EH (cell line): ENCODE results near the gene TMEM41B.
A peak's percentile ranks its signal among the peaks of the same experiment; 100 is the strongest.
"Not testable (repeated sequence)": the region's sequence is repeated elsewhere in the genome, so short reads cannot be mapped to it uniquely, and the experiment has no call there.

ENCODE experiments used
- DNase-seq: peaks from one replicate; pipeline ENCODE4 v3.0.0-alpha.2; 2015; ENCODE audit warnings: low read depth

The TMEM41B gene

GRCh38 chr11:9304178-9304577, 10.2 kb downstream of the TMEM41B start:
- DNase-seq, result no peak

- no peak for DNase-seq
Measured at GRCh38 chr11:9302448-9302847, 11.9 kb downstream of the TMEM41B start.

DNA sequence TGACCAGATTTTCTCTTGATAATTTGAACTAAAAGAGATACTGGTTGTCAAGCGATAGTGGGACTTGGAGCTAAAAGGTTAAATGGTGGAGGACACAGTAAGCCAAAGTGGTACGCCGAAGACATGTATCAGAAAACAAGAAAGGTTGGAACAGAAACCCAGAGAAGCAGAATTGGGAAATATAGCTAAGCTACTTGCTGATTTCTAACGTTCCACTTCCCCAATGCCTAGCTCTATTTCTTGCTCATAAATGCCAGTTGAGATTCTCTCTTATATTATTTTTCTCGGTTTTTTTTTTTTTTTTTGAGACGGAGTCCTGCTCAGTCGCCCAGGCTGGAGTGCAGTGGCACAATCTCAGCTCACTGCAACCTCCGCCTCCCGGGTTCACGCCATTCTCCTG, 12.7 kb downstream of the TMEM41B start:
- no peak for DNase-seq

- no peak for DNase-seq
Measured at GRCh38 chr11:9293646-9294045, 20.7 kb downstream of the TMEM41B start.

DNA sequence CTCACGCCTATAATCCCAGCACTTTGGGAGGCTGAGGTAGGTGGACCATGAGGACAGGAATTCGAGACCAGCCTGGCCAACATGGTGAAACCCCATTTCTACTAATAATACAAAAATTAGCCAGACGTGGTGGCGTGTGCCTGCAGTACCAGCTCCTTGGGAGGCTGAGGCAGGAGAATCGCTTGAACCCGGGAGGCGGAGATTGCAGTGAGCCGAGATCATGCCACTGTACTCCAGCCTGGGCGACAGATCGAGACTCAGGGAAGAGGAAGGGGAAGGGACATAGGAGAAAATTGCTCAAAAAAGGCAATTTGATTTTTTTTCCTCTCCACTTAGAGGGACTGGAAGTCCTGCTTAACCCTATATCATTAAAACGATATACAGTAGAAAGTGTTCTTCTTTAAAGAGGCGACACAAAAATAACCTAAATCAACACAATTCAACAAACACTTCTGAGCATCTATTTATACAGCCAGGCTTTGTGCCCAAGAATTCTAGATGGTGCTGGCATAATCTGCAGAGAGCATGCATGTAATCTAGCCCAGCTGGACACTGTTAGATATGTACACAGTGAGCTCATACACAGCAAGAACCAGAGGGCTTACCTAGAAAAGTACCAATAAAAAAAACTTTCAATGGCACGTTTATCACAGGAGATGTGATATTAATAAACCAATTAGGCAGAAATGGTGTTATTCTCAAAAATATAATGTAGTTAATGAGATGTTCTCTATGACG, 28.4 kb downstream of the TMEM41B start:
- no peak for DNase-seq

- peak; percentile 73 for DNase-seq
Measured at GRCh38 chr11:9280655-9281301, 33.6 kb downstream of the TMEM41B start.

DNA sequence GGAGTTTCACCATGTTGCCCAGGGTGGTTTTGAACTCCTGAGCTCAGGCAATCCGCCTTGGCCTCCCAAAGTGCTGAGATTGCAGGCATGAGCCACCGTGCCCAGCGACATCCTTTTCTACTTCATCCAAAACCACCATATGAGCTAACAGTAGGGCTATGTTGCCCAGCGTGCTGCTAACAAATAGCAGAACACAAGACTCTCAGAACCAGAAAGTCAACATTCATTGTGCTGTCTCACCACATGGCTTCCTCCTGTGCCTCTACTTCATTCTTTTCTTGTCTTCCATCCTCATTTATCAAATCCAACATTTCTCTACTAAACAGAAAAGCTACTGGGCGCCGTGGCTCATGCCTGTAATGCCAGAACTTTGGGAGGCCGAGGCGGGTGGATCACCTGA, 37.2 kb downstream of the TMEM41B start:
- no peak for DNase-seq

DNA sequence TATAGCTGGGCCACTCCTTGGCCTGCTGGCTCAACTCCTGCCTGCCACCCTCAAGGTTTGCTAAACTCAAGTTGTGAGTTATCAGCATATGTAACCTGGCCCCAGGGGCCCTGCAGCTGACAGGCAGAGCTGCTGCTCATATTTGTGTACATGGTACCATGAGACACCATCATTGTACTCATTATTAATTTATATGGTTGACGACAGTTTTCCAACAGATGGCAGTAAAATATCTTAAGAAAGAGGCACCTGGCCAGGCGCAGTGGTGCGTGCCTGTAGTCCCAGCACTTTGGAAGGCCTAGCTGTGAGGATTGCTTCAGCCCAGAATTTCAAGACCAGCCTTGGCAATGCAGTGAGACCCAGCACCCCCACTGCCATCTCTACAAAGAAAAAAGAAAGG, 37.8 kb downstream of the TMEM41B start:
- DNase-seq, result no peak

DNA sequence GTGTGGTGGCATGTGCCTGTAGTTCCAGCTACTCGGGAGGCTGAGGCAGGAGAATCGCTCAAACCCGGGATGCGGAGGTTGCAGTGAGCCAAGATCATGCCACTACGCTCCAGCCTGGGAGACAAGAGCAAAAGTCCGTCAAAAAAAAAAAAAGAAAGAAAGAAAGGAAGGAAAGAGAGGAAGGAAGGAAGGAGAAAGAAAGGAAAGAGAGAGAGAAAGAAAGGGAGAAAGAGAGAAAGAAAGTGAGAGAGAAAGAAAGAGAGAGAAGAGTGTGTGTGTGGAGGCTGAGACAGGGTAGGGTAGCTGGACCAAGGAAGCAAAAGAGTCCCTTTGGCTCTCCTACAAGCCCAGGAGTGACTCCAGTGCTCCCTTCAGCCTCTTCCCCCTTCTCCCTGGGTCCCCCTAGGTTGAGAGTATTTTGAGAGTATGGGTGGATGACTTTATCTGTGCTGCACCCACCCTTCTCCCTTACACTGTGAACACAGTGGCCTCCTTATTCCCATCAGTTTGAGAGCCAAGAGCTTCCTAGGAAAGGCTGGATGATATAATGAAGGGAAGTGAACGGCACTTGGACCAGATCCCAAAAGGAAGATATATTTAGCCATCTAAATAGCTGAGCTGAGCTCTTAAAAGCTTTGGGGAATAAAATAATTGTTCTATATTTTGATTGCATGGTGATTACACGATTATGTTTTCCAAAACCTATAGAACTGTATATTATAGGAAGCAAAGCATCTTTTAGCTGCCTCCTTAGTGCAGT, 39.7 kb downstream of the TMEM41B start:
- peak; percentile 62 for DNase-seq

- DNase-seq, result peak; percentile 39
Measured at GRCh38 chr11:9273376-9274336, 40.7 kb downstream of the TMEM41B start.

- DNase-seq, result peak; percentile 48
Measured at GRCh38 chr11:9269492-9270013, 44.8 kb downstream of the TMEM41B start.

GRCh38 chr11:9267680-9268079, 46.7 kb downstream of the TMEM41B start:
- no peak for DNase-seq

DNA sequence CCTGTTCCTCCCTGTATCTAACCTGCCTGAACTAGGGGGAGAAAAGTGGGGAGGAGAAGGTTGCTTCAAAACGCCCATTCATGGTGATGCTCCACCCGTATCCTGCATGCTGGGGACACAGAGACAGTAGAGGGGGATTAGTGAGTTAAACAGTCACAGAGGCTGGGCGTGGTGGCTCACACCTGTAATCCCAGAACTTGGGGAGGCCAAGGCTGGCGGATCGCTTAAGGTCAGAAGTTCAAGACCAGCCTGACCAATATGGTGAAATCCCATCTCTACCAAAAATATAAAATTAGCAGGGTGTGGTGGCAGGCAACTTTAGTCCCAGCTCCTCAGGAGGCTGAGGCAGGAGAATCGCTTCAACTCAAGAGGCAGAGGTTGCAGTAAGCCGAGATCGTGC, 47.5 kb downstream of the TMEM41B start:
- no peak for DNase-seq

- no peak for DNase-seq
Measured at GRCh38 chr11:9266132-9266736, 48.2 kb downstream of the TMEM41B start.

- peak; percentile 92 for DNase-seq
Measured at GRCh38 chr11:9265211-9266131, 48.9 kb downstream of the TMEM41B start, which contains the start of gene DENND5A. Gene DENND5A (minus strand): TSS chr11:9265350. CDS start chr11:9265069, 281 bp downstream.

DNA sequence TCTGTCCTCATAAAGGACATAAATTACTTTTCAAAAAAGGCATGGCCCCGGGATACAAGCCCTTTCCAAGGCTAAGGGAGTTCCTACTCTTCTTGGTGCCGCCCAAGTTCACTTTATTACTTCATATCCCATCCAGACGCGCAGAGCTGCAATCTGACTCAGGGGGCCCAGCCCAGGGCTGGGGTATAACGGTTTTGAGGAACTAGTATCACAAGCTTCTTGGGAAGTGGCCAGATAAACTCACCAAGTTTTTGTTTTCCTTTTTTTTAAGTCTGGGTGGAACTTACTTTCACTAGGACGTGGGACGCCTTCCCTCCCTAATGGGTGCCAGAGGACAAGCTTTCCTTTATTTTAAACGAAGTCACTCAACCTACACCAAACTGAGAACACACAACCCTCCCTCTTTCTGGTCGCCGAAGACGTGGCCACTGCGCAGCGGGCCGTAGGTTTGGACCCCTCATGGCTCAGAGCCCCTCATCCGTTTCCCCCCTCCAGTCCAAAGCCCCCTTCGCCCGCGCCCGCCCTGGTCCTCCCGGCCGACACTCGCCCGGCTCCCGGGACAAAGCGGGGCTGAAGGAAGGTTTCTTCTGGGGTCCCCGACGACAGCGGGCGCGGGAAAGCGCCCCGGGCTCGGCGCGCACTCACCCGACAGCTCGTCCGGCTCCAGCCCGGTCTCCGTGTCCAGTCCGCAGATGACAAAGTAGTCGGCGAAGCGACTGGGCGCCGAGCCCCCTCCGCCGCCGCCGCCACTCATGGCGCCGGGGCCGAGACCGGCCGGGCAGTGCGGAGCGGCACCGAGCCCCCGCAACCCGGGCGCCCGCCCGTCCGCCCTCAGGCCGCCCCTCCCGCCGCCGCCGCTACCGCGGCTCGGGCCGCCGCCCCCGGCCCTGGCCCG, 49.8 kb downstream of the TMEM41B start:
- peak; percentile 78 for DNase-seq

DNA sequence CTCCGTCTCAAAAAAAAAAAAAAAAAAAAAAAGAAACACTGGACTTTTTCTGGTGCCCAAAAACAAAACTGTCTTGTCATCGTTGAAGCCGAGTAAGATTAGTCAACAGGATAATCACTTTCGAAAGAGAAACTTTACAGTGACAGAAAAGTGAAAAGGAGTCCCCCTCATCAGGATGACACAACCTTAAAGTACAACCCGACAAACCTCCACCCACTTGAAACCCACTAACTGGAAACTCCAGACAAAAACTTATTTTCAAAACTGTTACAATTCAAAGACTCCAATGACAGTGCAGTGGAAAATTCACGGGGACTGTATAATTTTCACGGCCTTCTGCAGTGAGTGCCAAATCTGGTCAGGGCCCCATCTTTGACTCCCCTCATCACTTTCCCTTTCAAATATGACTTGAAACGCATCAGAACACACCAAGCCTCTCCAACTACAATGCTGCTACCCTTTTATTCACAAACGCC, 50.5 kb downstream of the TMEM41B start:
- DNase-seq, result peak; percentile 59

- DNase-seq, result not testable (repeated sequence)
Measured at GRCh38 chr11:9260838-9261146, 53.6 kb downstream of the TMEM41B start.
